Tibial nerve (tissue), 3 donors: Measurements from ENCODE around the gene SLC25A13.

ENCODE experiments used
- POLR2A ChIP-seq, 2 donors: fragments of 450-650 bp; IDR thresholded peaks; one replicate each; pipeline ENCODE4 v1.6.1; 2017; ENCODE audit warnings: antibody characterized with exemption in 2 of 2, mild to moderate bottlenecking in 2 of 2, moderate library complexity in 2 of 2
- TF ChIP-seq, protein P1 (sequence below), 5 experiments: fragments of 200-600 bp in 3 of 5; fragments of 450-650 bp in 2 of 5; sonication (generic) in 3 of 5; IDR thresholded peaks; one replicate each; pipeline ENCODE4 v1.5.1; 2016 to 2019; ENCODE audit warnings: antibody characterized with exemption in 5 of 5, mild to moderate bottlenecking in 3 of 5, moderate library complexity in 2 of 5

DNA sequence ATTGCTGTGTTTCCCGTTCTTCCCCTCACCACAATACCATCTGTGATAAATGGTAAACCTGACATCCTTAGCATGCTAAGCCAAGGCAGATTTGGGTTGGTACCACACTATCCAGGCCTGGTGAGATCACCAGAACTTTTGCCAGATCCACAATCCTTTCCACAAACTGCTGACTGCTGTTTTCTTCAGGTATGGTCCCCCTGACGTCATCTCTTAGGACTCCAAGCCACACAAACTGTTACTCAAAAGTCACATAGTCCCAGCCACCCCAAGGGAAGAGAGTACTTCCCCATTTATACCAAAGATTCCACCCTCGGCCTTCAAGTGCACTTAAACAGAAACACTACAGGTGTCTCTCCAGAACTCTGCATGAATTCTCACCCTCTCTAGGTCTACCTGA lies 34.8 kb downstream of the SLC25A13 start:
- TF ChIP-seq, protein P1, sequence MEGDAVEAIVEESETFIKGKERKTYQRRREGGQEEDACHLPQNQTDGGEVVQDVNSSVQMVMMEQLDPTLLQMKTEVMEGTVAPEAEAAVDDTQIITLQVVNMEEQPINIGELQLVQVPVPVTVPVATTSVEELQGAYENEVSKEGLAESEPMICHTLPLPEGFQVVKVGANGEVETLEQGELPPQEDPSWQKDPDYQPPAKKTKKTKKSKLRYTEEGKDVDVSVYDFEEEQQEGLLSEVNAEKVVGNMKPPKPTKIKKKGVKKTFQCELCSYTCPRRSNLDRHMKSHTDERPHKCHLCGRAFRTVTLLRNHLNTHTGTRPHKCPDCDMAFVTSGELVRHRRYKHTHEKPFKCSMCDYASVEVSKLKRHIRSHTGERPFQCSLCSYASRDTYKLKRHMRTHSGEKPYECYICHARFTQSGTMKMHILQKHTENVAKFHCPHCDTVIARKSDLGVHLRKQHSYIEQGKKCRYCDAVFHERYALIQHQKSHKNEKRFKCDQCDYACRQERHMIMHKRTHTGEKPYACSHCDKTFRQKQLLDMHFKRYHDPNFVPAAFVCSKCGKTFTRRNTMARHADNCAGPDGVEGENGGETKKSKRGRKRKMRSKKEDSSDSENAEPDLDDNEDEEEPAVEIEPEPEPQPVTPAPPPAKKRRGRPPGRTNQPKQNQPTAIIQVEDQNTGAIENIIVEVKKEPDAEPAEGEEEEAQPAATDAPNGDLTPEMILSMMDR (IDR thresholded peaks at IDR 0.05), result no peak
- TF ChIP-seq POLR2A (IDR thresholded peaks at IDR 0.05), result no peak
